Suprapubic skin (tissue), 3 donors: ENCODE results near the gene NIPBL.

ENCODE experiments used
- EP300 ChIP-seq: sonication (generic); formaldehyde crosslinking; IDR thresholded peaks from one replicate; pipeline ENCODE4 v1.6.1; 2017; ENCODE audit warnings: antibody characterized with exemption
- POLR2A ChIP-seq, 2 donors: fragments of 450-650 bp; IDR thresholded peaks; one replicate each; pipeline ENCODE4 v1.6.1; 2017; ENCODE audit warnings: antibody characterized with exemption in 2 of 2, mild to moderate bottlenecking in 2 of 2, moderate library complexity in 2 of 2
- TF ChIP-seq, protein P1 (sequence below), 2 donors: fragments of 200-600 bp in 1 of 2; fragments of 450-650 bp in 1 of 2; sonication (generic) in 1 of 2; IDR thresholded peaks; one replicate each; pipeline ENCODE4 v1.5.1; 2016 to 2019; ENCODE audit warnings: antibody characterized with exemption in 2 of 2, mild to moderate bottlenecking in 1 of 2, moderate library complexity in 1 of 2

DNA sequence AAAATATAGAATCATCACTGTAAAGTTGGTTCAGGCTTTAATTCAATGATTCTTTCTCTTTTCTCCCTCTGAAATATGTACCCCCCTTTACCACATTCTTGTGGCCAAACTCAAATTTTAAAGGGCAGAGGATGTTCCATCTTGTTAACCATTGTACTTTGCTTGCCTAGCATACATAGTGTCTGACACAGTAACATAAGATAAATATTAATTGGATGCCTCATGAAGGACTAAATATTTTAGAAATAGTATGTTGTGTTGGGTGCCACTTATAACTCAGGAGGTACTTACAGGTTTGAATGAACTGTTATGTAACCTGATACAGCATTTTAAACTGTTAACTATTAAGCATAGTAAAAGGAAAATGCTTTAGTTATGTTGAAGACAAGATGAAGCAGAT is 71.5 kb downstream of the NIPBL start:
- TF ChIP-seq, protein P1, sequence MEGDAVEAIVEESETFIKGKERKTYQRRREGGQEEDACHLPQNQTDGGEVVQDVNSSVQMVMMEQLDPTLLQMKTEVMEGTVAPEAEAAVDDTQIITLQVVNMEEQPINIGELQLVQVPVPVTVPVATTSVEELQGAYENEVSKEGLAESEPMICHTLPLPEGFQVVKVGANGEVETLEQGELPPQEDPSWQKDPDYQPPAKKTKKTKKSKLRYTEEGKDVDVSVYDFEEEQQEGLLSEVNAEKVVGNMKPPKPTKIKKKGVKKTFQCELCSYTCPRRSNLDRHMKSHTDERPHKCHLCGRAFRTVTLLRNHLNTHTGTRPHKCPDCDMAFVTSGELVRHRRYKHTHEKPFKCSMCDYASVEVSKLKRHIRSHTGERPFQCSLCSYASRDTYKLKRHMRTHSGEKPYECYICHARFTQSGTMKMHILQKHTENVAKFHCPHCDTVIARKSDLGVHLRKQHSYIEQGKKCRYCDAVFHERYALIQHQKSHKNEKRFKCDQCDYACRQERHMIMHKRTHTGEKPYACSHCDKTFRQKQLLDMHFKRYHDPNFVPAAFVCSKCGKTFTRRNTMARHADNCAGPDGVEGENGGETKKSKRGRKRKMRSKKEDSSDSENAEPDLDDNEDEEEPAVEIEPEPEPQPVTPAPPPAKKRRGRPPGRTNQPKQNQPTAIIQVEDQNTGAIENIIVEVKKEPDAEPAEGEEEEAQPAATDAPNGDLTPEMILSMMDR (IDR thresholded peaks at IDR 0.05): no peak
- TF ChIP-seq POLR2A (IDR thresholded peaks at IDR 0.05) (no peak), EP300 (no peak)
